ENCODE data around the gene AKR1B15.
"Not testable (repeated sequence)": the region's sequence is repeated elsewhere in the genome, so short reads cannot be mapped to it uniquely, and the experiment has no call there.

AKR1B15 gene

GRCh38 chr7:134532954-134533218 lies 16.0 kb upstream of the AKR1B15 start:
- no peak for DNase-seq (ENCODE audit: low read depth)

- no peak for DNase-seq (ENCODE audit: low read depth)
These were observed 15.6 kb upstream of the AKR1B15 start for GRCh38 chr7:134533288-134533771.

- DNase-seq (ENCODE audit: low read depth) = no peak
These were observed 14.3 kb upstream of the AKR1B15 start for GRCh38 chr7:134534633-134535032.

- DNase-seq (ENCODE audit: low read depth) = no peak
These were observed 13.5 kb upstream of the AKR1B15 start for GRCh38 chr7:134535272-134535918.

GRCh38 chr7:134535919-134536299 lies 13.0 kb upstream of the AKR1B15 start:
- no peak for DNase-seq (ENCODE audit: low read depth)

- not testable (repeated sequence) for DNase-seq (ENCODE audit: low read depth)
These were observed 12.4 kb upstream of the AKR1B15 start for GRCh38 chr7:134536558-134536957.

GRCh38 chr7:134537273-134537781 lies 11.6 kb upstream of the AKR1B15 start:
- DNase-seq (ENCODE audit: low read depth) = not testable (repeated sequence)

- no peak for DNase-seq (ENCODE audit: low read depth)
These were observed 9.4 kb upstream of the AKR1B15 start for GRCh38 chr7:134539380-134540004.

GRCh38 chr7:134541501-134542194 lies 7.3 kb upstream of the AKR1B15 start:
- DNase-seq (ENCODE audit: low read depth) = not testable (repeated sequence)

- DNase-seq (ENCODE audit: low read depth) = no peak
These were observed 6.6 kb upstream of the AKR1B15 start for GRCh38 chr7:134542195-134542771.

GRCh38 chr7:134545380-134545779 lies 3.5 kb upstream of the AKR1B15 start:
- no peak for DNase-seq (ENCODE audit: low read depth)

- DNase-seq (ENCODE audit: low read depth) = no peak
These were observed 3.0 kb upstream of the AKR1B15 start for GRCh38 chr7:134545918-134546317.

- DNase-seq (ENCODE audit: low read depth) = no peak
These were observed 2.0 kb upstream of the AKR1B15 start for GRCh38 chr7:134546955-134547354.

GRCh38 chr7:134547397-134548054 lies 1.4 kb upstream of the AKR1B15 start:
- peak; percentile 34 for DNase-seq (ENCODE audit: low read depth)

- no peak for DNase-seq (ENCODE audit: low read depth)
These were observed 456 bp downstream of the AKR1B15 start for GRCh38 chr7:134549366-134549765.

GRCh38 chr7:134552105-134552504 lies 3.2 kb downstream of the AKR1B15 start:
- no peak for DNase-seq (ENCODE audit: low read depth)

GRCh38 chr7:134553976-134554375 lies 5.1 kb downstream of the AKR1B15 start:
- no peak for DNase-seq (ENCODE audit: low read depth)

GRCh38 chr7:134554417-134554966 lies 5.6 kb downstream of the AKR1B15 start:
- no peak for DNase-seq (ENCODE audit: low read depth)

- DNase-seq (ENCODE audit: low read depth) = no peak
These were observed 8.5 kb downstream of the AKR1B15 start for GRCh38 chr7:134557391-134557790.

GRCh38 chr7:134558370-134558769 lies 9.5 kb downstream of the AKR1B15 start:
- no peak for DNase-seq (ENCODE audit: low read depth)

GRCh38 chr7:134561616-134562015 lies 12.7 kb downstream of the AKR1B15 start:
- DNase-seq (ENCODE audit: low read depth) = not testable (repeated sequence)

- DNase-seq (ENCODE audit: low read depth) = no peak
These were observed 13.2 kb downstream of the AKR1B15 start for GRCh38 chr7:134562136-134562535.

Data from stimulated activated CD8-positive, alpha-beta memory T cell treated with anti-CD3 and anti-CD28 coated beads, Interleukin-15, amount 100 ng/mL, for 24 hours (primary cell).